Myocyte (in vitro differentiated cells): ENCODE measurements around the gene SEC11A. TPM values are rescaled to one million over a fixed set of nuclear protein-coding genes. Genes with fewer than 3 reads are reported as not detected.
A peak's percentile ranks its signal among the peaks of the same experiment; 100 is the strongest.
"Not testable (repeated sequence)": the region's sequence is repeated elsewhere in the genome, so short reads cannot be mapped to it uniquely, and the experiment has no call there.

ENCODE experiments used
- DNase-seq: peaks from one replicate; pipeline ENCODE4 v3.0.0-alpha.2; 2012; ENCODE audit warnings: low read depth
- total RNA-seq: library from RNA; depleted of rRNA; stranded (reverse); fragments of >200 nt; gene quantifications from 2 replicates; pipeline ENCODE4 v1.2.3, GENCODE V29; 2014

SEC11A gene
- total RNA-seq, 1 donor from 2014 or later, result 178 TPM

GRCh38 chr15:84740691-84741090 is 24.8 kb upstream of the SEC11A start:
- DNase-seq, result no peak

- no peak for DNase-seq
Observed at GRCh38 chr15:84737005-84737404, 21.1 kb upstream of the SEC11A start.

GRCh38 chr15:84736375-84736774 is 20.4 kb upstream of the SEC11A start:
- no peak for DNase-seq

GRCh38 chr15:84735480-84736061 is 19.6 kb upstream of the SEC11A start:
- not testable (repeated sequence) for DNase-seq

- peak; percentile 24 for DNase-seq
Observed at GRCh38 chr15:84734794-84735479, 19.0 kb upstream of the SEC11A start.

- DNase-seq, result peak; percentile 48
Observed at GRCh38 chr15:84731774-84732173, 15.8 kb upstream of the SEC11A start.

- DNase-seq, result no peak
Observed at GRCh38 chr15:84727429-84727828, 11.5 kb upstream of the SEC11A start.

GRCh38 chr15:84725001-84725491 is 9.1 kb upstream of the SEC11A start:
- DNase-seq, result no peak

GRCh38 chr15:84722628-84723027 is 6.7 kb upstream of the SEC11A start:
- no peak for DNase-seq

- DNase-seq, result peak; percentile 47
Observed at GRCh38 chr15:84721371-84721770, 5.4 kb upstream of the SEC11A start.

- DNase-seq, result no peak
Observed at GRCh38 chr15:84715441-84716035, 401 bp downstream of the SEC11A start.

GRCh38 chr15:84714821-84715220 is 1.1 kb downstream of the SEC11A start:
- DNase-seq, result no peak

GRCh38 chr15:84714372-84714771 is 1.6 kb downstream of the SEC11A start:
- no peak for DNase-seq

- DNase-seq, result no peak
Observed at GRCh38 chr15:84703808-84704207, 12.1 kb downstream of the SEC11A start.

GRCh38 chr15:84702961-84703482 is 12.9 kb downstream of the SEC11A start:
- DNase-seq, result peak; percentile 24

GRCh38 chr15:84699538-84700191 is 16.3 kb downstream of the SEC11A start:
- DNase-seq, result no peak

GRCh38 chr15:84697236-84697990 is 18.5 kb downstream of the SEC11A start:
- no peak for DNase-seq

- DNase-seq, result no peak
Observed at GRCh38 chr15:84696757-84697156, 19.2 kb downstream of the SEC11A start.

- no peak for DNase-seq
Observed at GRCh38 chr15:84690342-84690741, 25.6 kb downstream of the SEC11A start.

- DNase-seq, result no peak
Observed at GRCh38 chr15:84689858-84690257, 26.1 kb downstream of the SEC11A start.

GRCh38 chr15:84686446-84686845 is 29.5 kb downstream of the SEC11A start:
- not testable (repeated sequence) for DNase-seq
